ENCODE measurements around the gene COX6B2. TPM values are rescaled to one million over a fixed set of nuclear protein-coding genes. Genes with fewer than 3 reads are reported as not detected.
A peak's percentile ranks its signal among the peaks of the same experiment; 100 is the strongest.

COX6B2 gene
- polyA plus RNA-seq, 1 of the 3 experiments (the other 2 are of a cell fraction) = 0.74 TPM

- TF ChIP-seq, protein P1, sequence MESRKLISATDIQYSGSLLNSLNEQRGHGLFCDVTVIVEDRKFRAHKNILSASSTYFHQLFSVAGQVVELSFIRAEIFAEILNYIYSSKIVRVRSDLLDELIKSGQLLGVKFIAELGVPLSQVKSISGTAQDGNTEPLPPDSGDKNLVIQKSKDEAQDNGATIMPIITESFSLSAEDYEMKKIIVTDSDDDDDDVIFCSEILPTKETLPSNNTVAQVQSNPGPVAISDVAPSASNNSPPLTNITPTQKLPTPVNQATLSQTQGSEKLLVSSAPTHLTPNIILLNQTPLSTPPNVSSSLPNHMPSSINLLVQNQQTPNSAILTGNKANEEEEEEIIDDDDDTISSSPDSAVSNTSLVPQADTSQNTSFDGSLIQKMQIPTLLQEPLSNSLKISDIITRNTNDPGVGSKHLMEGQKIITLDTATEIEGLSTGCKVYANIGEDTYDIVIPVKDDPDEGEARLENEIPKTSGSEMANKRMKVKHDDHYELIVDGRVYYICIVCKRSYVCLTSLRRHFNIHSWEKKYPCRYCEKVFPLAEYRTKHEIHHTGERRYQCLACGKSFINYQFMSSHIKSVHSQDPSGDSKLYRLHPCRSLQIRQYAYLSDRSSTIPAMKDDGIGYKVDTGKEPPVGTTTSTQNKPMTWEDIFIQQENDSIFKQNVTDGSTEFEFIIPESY (IDR thresholded peaks at IDR 0.05; ENCODE audit: borderline replicate concordance, low read depth) = no peak
Observed at GRCh38 chr19:55304980-55305379, 49.5 kb downstream of the COX6B2 start (continued).

DNA sequence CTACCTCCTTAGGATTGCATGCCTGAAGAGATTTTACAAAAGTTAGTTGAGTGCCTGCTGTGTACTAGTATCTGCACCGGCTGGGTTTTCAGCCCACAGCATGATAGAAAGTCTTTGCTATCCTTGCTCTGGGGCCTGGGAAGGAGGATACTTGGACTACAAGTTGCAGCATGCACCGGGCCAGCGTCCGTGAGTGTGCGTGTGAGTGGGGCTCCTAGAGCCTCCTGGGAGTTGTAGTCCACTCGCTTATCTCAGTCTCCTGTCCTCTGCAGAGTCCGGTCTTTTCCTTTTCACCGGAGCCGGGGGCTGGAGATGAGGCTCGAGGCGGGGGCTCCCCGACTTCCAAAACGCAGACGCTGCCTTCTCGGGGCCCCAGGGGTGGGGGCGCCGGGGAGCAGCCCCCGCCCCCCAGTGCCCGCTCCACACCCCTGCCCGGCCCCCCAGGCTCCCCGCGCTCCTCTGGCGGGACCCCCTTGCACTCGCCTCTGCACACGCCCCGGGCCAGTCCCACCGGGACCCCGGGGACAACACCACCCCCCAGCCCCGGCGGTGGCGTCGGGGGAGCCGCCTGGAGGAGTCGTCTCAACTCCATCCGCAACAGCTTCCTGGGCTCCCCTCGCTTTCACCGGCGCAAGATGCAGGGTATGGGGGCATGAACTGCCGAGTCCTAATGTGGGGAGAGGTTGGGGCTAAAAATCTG lies 50.1 kb downstream of the COX6B2 start:
- DNase-seq = peak; percentile 74
- CTCF ChIA-PET = interaction anchor here (1.2 to 3.3 kb wide), 3 partner anchors 10 to 200 kb away, joined by 3 to 12 read pairs (median 4); no protein-coding TSS in a partner anchor

GRCh38 chr19:55303477-55303876 lies 51.0 kb downstream of the COX6B2 start:
- WGBS (ENCODE audit: low lambda C conversion rate) = 95% methylated on average over 4 of the region's 11 CpGs
- POLR2A ChIA-PET = no interaction called here
- H4K20me1 ChIP-seq (ENCODE audit: insufficient read depth) = no peaks in the 10 kb centered on the region
- TF ChIP-seq FOXJ3 (CRISPR knock-in tag; IDR thresholded peaks at IDR 0.05) (no peak), CTCF (IDR thresholded peaks at IDR 0.05) (no peak)
- TF ChIP-seq, protein P2, sequence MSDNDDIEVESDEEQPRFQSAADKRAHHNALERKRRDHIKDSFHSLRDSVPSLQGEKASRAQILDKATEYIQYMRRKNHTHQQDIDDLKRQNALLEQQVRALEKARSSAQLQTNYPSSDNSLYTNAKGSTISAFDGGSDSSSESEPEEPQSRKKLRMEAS (IDR thresholded peaks at IDR 0.05; ENCODE audit: low read depth) = no peak
- TF ChIP-seq, protein P1 (IDR thresholded peaks at IDR 0.05; ENCODE audit: borderline replicate concordance, low read depth) = no peak
- TF ChIP-seq, protein P3, sequence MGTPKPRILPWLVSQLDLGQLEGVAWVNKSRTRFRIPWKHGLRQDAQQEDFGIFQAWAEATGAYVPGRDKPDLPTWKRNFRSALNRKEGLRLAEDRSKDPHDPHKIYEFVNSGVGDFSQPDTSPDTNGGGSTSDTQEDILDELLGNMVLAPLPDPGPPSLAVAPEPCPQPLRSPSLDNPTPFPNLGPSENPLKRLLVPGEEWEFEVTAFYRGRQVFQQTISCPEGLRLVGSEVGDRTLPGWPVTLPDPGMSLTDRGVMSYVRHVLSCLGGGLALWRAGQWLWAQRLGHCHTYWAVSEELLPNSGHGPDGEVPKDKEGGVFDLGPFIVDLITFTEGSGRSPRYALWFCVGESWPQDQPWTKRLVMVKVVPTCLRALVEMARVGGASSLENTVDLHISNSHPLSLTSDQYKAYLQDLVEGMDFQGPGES (IDR thresholded peaks at IDR 0.05; ENCODE audit: low read depth, low read length) = no peak

More for the DNA sequence above, 50.1 kb downstream of the COX6B2 start:
- no peak overlapping the region for H2AFZ ChIP-seq (ENCODE audit: low read depth)
- POLR2A ChIA-PET = no interaction called here
- no peaks in the 10 kb centered on the region for H3F3A ChIP-seq (replicated peaks; ENCODE audit: insufficient read depth)
- H3K9me3 ChIP-seq = no peaks in the 10 kb centered on the region
- H3K4me1 ChIP-seq (ENCODE audit: control insufficient read depth in 1 of 2, insufficient read depth in 2 of 2, low read depth in 1 of 2, low read length in 1 of 2) = peaks cover 0 to 8% of the 10 kb centered on the region in 2 experiments; a peak in 1 of 4 replicates
- no peak for TF ChIP-seq NRF1 (IDR thresholded peaks at IDR 0.05; ENCODE audit: low read depth, low read length)
- no peak for TF ChIP-seq SIN3A (IDR thresholded peaks at IDR 0.05; ENCODE audit: borderline replicate concordance, low read depth, low read length)
- TF ChIP-seq, protein P4, sequence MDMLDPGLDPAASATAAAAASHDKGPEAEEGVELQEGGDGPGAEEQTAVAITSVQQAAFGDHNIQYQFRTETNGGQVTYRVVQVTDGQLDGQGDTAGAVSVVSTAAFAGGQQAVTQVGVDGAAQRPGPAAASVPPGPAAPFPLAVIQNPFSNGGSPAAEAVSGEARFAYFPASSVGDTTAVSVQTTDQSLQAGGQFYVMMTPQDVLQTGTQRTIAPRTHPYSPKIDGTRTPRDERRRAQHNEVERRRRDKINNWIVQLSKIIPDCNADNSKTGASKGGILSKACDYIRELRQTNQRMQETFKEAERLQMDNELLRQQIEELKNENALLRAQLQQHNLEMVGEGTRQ (IDR thresholded peaks at IDR 0.05; ENCODE audit: borderline replicate concordance, low read depth, low read length) = no peak
- no peak for TF ChIP-seq GABPA (IDR thresholded peaks at IDR 0.05; ENCODE audit: low read depth)
- TF ChIP-seq RXRA (IDR thresholded peaks at IDR 0.05; ENCODE audit: borderline replicate concordance, low read depth) = no peak
- TF ChIP-seq PBX3 (IDR thresholded peaks at IDR 0.05) = no peak
- no peak for TF ChIP-seq NFIC (IDR thresholded peaks at IDR 0.05; ENCODE audit: borderline replicate concordance)
- no peak for TF ChIP-seq RCOR1 (IDR thresholded peaks at IDR 0.05; ENCODE audit: low read length)
- no peak for TF ChIP-seq YY1 (IDR thresholded peaks at IDR 0.05; ENCODE audit: low read depth)
- WGBS (ENCODE audit: low lambda C conversion rate) = 93% methylated on average over 33 of the region's 39 CpGs
- no peak overlapping the region for H3K4me2 ChIP-seq
- peaks cover 29 to 45% of the 10 kb centered on the region in 2 experiments for H3K36me3 ChIP-seq (replicated peaks in 1 of 2; ENCODE audit: control insufficient read depth in 1 of 2, insufficient read depth in 2 of 2, low read length in 1 of 2)
- no peak overlapping the region for H3K9ac ChIP-seq
- H3K9me2 ChIP-seq = no peaks in the 10 kb centered on the region
- H3K4me3 ChIP-seq (ENCODE audit: low read depth in 2 of 2, low read length in 1 of 2) = no peak overlapping the region
- no peaks in the 10 kb centered on the region for H3K27me3 ChIP-seq (ENCODE audit: insufficient read depth)
- no peaks in the 10 kb centered on the region for H4K20me1 ChIP-seq (ENCODE audit: insufficient read depth)
- no peak overlapping the region for H3K27ac ChIP-seq (ENCODE audit: low read depth in 2 of 2, low read length in 1 of 2)
- no peaks in the 10 kb centered on the region for H3K79me2 ChIP-seq (ENCODE audit: insufficient read depth)

More at GRCh38 chr19:55303477-55303876, 51.0 kb downstream of the COX6B2 start:
- Histone ChIP-seq H3K4me1 (ENCODE audit: control insufficient read depth in 1 of 2, insufficient read depth in 2 of 2, low read depth in 1 of 2, low read length in 1 of 2) (peaks cover 0 to 8% of the 10 kb centered on the region in 2 experiments; a peak in 1 of 4 replicates), H3F3A (replicated peaks; ENCODE audit: insufficient read depth) (no peaks in the 10 kb centered on the region), H3K9me2 (no peaks in the 10 kb centered on the region), H3K9me3 (no peaks in the 10 kb centered on the region), H3K36me3 (replicated peaks in 1 of 2; ENCODE audit: control insufficient read depth in 1 of 2, insufficient read depth in 2 of 2, low read length in 1 of 2) (peaks cover 24 to 39% of the 10 kb centered on the region in 2 experiments), H3K27ac (ENCODE audit: low read depth in 2 of 2, low read length in 1 of 2) (no peak overlapping the region), H3K27me3 (ENCODE audit: insufficient read depth) (no peaks in the 10 kb centered on the region), H3K9ac (no peak overlapping the region), H3K4me3 (ENCODE audit: low read depth in 2 of 2, low read length in 1 of 2) (no peak overlapping the region), H2AFZ (ENCODE audit: low read depth) (no peak overlapping the region), H3K79me2 (ENCODE audit: insufficient read depth) (no peaks in the 10 kb centered on the region), H3K4me2 (no peak overlapping the region)
- CTCF ChIA-PET = interaction anchor here (1.2 to 3.3 kb wide), 10 partner anchors 10 to 201 kb away, joined by 3 to 46 read pairs (median 16); partner anchors contain the start of genes KMT5C and TMEM150B
- DNase-seq = no peak
